ENCODE results near the gene ALG10B. TPM values are rescaled to one million over a fixed set of nuclear protein-coding genes. Genes with fewer than 3 reads are reported as not detected.
"Not testable (repeated sequence)": the region's sequence is repeated elsewhere in the genome, so short reads cannot be mapped to it uniquely, and the experiment has no call there.

Gene ALG10B
- total RNA-seq, 6 experiments from 2014 or later: 1.8 to 5.3 (median 4.2) TPM

DNA sequence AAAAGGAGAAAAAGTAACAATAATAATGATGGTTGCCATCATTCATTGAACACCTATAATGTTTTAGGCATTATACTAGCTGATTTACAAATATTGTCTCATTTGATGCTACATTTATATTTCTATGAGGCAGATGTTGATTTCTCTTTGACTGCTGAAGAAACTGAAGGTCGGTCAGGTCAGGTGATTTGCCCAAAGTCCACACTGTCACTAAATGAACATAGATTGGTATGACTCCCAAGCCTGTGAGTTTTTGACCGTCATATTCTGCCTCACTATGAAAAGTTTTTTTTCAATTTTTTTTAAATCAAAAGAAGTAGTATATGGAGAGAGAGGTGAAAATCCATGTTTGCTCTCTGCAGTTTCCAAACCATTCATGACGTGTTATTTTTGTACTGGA lies 10.8 kb downstream of the ALG10B start:
- no peaks in the 10 kb centered on the region for H3K9me3 ChIP-seq
- intact Hi-C loops (cut with DNase I): no loop called here
- TF ChIP-seq, protein P1, sequence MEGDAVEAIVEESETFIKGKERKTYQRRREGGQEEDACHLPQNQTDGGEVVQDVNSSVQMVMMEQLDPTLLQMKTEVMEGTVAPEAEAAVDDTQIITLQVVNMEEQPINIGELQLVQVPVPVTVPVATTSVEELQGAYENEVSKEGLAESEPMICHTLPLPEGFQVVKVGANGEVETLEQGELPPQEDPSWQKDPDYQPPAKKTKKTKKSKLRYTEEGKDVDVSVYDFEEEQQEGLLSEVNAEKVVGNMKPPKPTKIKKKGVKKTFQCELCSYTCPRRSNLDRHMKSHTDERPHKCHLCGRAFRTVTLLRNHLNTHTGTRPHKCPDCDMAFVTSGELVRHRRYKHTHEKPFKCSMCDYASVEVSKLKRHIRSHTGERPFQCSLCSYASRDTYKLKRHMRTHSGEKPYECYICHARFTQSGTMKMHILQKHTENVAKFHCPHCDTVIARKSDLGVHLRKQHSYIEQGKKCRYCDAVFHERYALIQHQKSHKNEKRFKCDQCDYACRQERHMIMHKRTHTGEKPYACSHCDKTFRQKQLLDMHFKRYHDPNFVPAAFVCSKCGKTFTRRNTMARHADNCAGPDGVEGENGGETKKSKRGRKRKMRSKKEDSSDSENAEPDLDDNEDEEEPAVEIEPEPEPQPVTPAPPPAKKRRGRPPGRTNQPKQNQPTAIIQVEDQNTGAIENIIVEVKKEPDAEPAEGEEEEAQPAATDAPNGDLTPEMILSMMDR (IDR thresholded peaks at IDR 0.05): no peak
- no peak for TF ChIP-seq POLR2A (IDR thresholded peaks at IDR 0.05)
- H3K4me3 ChIP-seq: no peak overlapping the region
- H3K4me1 ChIP-seq: no peaks in the 10 kb centered on the region
- 47% methylated on average over 3 of the region's 3 CpGs for WGBS (ENCODE audit: insufficient coverage, low coverage, low lambda C conversion rate, missing lambda C conversion rate)
- no peak overlapping the region for H3K27ac ChIP-seq
- ATAC-seq (peak; percentile 60 to 85 (median 78)), DNase-seq (peak in 1 of 3 donors; percentile 47)
- no peaks in the 10 kb centered on the region for H3K27me3 ChIP-seq
- no peaks in the 10 kb centered on the region for H3K36me3 ChIP-seq

DNA sequence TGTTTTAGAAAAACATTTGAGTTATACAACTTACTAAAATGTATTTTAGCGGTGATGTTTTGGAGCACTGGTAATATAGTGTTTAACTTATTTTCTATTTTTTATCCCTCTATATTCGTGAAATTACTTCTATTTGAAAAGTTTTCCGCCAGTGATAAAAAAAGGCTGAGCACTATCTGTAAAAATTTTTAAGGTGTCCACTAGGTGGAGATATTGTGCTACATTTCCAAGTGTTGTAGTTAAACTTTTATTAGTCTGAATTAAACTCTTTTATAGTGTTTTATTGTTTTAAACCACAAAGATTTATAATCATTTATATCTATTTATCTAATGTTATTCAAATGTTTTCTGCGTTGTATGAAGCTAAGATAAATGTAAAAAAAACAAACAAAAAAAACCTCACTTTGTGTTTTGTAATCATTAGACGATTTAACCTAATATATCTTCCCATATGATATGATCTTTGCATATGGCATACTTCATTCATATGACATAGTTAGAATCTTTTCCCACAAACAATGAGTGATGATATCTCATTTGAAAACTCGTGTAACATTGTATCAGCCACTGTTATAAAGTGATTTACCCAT lies 11.8 kb downstream of the ALG10B start:
- Histone ChIP-seq H3K9me3 (no peaks in the 10 kb centered on the region), H3K4me1 (no peaks in the 10 kb centered on the region), H3K27ac (no peak overlapping the region), H3K36me3 (no peaks in the 10 kb centered on the region), H3K4me3 (no peak overlapping the region), H3K27me3 (no peaks in the 10 kb centered on the region)
- peak; percentile 36 to 77 (median 72) for ATAC-seq
- WGBS (ENCODE audit: insufficient coverage, low coverage, low lambda C conversion rate, missing lambda C conversion rate): 18% methylated on average over 6 of the region's 6 CpGs
- intact Hi-C loops (cut with DNase I): no loop called here
- TF ChIP-seq, protein P1 (IDR thresholded peaks at IDR 0.05): peak; percentile 55 to 76 (median 65)
- no peak for TF ChIP-seq POLR2A (IDR thresholded peaks at IDR 0.05)
- no peak for DNase-seq

DNA sequence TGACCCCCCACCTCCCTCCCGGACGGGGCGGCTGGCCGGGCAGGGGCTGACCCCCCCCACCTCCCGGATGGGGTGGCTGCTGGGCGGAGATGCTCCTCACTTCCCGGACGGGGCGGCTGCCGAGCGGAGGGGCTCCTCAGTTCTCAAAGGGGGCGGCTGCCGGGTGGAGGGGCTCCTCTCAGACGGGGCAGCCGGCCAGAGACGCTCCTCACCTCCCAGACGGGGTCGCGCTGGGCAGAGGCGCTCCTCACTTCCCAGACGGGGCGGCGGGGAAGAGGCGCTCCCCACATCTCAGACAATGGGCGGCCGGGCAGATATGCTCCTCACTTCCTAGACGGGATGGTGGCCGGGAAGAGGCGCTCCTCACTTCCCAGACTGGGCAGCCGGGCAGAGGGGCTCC lies 13.8 kb downstream of the ALG10B start:
- H3K36me3 ChIP-seq; ATAC-seq; H3K27me3 ChIP-seq; H3K4me1 ChIP-seq; intact Hi-C loops (cut with DNase I); H3K27ac ChIP-seq; H3K9me3 ChIP-seq; H3K4me3 ChIP-seq: not testable (repeated sequence)
- peak in 1 of 3 donors; percentile 52 for DNase-seq
- 40% methylated on average over 1 of the region's 30 CpGs for WGBS (ENCODE audit: insufficient coverage, low coverage, low lambda C conversion rate, missing lambda C conversion rate)

DNA sequence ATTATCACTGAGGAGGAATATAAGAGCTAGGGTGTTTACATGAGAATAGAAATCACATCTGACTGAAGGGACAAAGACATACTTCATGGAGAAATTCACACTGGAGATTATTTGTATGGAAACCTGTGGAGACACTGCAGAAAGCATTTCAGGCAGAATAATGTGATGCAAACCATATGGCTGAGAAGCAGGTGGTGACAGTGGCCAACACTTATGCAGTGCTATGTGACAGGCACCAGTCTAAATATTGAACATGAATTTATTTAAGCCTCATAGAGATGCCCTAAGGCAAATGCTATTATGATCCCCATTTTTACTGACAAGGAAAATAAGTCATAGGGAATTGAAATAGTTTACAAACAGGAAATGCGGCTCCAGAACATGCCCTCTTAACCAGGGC lies 16.2 kb downstream of the ALG10B start:
- Histone ChIP-seq H3K4me3 (no peak overlapping the region), H3K4me1 (no peaks in the 10 kb centered on the region), H3K9me3 (no peaks in the 10 kb centered on the region), H3K27me3 (no peaks in the 10 kb centered on the region), H3K27ac (no peak overlapping the region), H3K36me3 (no peaks in the 10 kb centered on the region)
- intact Hi-C loops (cut with DNase I): no loop called here
- WGBS (ENCODE audit: insufficient coverage, low coverage, low lambda C conversion rate, missing lambda C conversion rate): 75% methylated on average over 1 of the region's 1 CpG
- TF ChIP-seq POLR2A (IDR thresholded peaks at IDR 0.05): no peak
- TF ChIP-seq, protein P1 (IDR thresholded peaks at IDR 0.05): no peak
- ATAC-seq (no peak), DNase-seq (no peak)

DNA sequence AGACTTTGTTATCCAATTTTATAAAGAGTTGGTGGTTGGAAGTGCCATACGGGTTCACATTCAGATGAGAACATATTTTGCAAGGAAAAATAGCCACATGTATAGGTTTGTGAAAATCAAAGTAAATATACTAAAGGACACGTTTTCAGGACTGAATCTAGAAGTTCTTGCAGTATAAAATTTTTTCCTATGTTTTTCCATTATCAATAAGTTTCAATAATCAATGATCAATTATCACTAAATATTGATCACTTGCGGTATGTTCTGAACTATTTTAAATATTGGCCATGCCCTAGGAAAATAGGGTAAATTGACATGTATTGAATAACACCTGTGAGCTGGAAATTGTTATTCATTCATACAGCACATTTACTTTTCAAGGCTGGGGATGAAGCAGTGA lies 25.9 kb downstream of the ALG10B start:
- no peak overlapping the region for H3K27ac ChIP-seq
- no peaks in the 10 kb centered on the region for H3K36me3 ChIP-seq
- H3K4me3 ChIP-seq: no peak overlapping the region
- DNase-seq (no peak), ATAC-seq (no peak)
- TF ChIP-seq POLR2A (IDR thresholded peaks at IDR 0.05): no peak
- TF ChIP-seq, protein P1 (IDR thresholded peaks at IDR 0.05): no peak
- H3K27me3 ChIP-seq: no peaks in the 10 kb centered on the region
- WGBS (ENCODE audit: insufficient coverage, low coverage, low lambda C conversion rate, missing lambda C conversion rate): 43% methylated on average over 3 of the region's 3 CpGs
- intact Hi-C loops (cut with DNase I): no loop called here
- H3K9me3 ChIP-seq: no peaks in the 10 kb centered on the region
- no peaks in the 10 kb centered on the region for H3K4me1 ChIP-seq

DNA sequence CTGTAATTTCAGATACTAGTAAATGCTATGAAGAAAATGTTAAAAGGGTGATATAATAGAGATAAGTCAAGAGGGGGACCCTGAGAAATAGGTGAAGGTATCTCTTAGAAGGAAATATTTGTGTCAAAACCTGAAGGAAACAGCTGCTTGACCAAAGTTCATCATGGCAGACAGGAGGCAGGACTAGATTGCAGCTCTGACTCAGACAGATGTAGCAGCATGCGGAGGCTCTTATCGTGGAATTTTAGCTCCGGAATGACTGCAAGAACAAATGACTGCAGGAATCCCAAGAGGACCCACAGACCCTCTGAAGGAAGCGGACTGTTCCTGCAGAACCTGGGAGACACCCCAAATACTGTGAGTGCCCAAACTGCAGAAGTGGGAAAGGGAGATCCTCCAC lies 26.7 kb downstream of the ALG10B start:
- H3K27ac ChIP-seq; H3K36me3 ChIP-seq; ATAC-seq; intact Hi-C loops (cut with DNase I); H3K4me1 ChIP-seq; H3K4me3 ChIP-seq; DNase-seq; H3K9me3 ChIP-seq; H3K27me3 ChIP-seq: not testable (repeated sequence)
- WGBS (ENCODE audit: insufficient coverage, low coverage, low lambda C conversion rate, missing lambda C conversion rate): 20% methylated on average over 1 of the region's 4 CpGs

DNA sequence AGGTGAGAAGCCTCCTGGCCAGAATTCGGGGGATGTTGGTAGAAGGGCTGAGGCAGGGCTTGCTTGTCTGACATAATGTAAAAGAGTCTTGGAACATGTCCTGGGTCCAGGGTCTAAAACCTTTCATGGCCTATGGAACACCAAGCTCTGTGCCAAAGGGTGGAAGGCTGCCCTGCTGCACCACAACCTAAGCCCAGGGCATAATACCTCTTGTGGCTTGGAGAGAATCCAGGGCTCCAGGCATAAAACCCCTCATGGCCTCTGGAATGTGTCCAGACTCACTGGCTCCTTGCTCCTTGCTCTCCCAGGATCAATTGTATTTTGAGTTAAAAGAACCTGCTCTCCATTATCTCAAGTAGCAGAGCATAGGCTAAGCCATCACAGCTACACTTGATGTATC lies 27.3 kb downstream of the ALG10B start:
- intact Hi-C loops (cut with DNase I); H3K27ac ChIP-seq; H3K9me3 ChIP-seq; H3K36me3 ChIP-seq; H3K27me3 ChIP-seq; DNase-seq; H3K4me3 ChIP-seq; ATAC-seq; H3K4me1 ChIP-seq: not testable (repeated sequence)
- WGBS (ENCODE audit: insufficient coverage, low coverage, low lambda C conversion rate, missing lambda C conversion rate): no CpG with 5 or more reads among the region's 1 CpG
